Stromal cell of bone marrow (primary cell): ENCODE measurements around the gene BCL2L14.
A peak's percentile ranks its signal among the peaks of the same experiment; 100 is the strongest.

Source experiments
- DNase-seq: peaks from one replicate; pipeline ENCODE4 v3.0.0-alpha.2; 2012; ENCODE audit warnings: low read depth

BCL2L14 gene

DNA sequence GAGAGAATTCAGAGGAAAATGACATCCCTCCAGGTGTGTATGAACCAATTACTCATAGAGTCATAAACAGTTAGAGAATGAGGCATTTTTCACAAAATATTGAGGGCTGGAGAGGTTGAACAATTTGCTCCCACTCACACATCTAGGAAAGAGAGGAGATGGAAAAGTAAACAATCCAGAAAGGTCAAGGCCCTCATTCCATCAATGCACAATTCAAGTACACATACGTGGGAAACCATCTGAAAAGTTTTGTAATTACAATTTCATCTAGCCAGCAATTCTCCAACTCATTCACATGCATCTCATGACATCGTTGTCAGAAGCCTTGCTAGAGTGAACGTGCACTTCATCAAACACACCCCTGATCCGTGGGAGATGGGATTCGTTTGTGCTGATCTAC, 15.7 kb upstream of the BCL2L14 start:
- DNase-seq: no peak

DNA sequence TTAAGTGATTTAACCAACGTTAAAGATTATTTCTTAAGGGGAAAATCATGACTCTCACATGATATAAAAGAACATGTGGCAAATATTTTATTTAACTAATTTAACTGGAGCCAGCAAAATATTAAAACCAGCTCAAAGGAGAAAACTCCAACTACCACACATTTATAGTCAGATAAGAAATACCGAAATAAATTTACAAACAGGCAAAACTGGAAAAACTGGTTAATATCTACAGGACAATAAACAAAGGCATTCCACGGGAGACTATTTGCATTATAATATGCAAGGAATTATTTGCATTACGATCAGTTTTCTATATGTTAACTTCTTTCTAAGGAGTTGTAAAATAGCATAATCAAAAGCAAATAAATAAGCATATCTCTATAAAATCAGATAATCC, 13.8 kb upstream of the BCL2L14 start:
- DNase-seq: no peak

DNA sequence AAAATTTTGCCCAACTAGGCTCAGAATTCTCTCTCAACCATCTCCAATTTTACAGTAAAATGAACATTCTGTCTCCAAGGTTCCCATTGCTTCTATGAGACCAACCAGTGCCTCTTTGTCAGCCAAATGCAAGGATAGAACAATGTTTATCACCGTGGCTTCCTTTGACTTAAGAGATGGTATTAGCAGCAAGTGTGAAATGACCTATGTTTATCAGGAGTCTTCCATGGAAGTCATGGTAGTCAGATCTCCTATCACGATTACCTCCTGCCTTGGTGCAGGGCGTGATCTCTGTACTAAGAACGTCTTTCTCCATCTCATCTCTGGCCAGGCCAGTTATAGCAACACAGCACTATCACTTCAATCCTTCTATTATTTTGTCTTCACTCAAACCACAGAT, 6.1 kb upstream of the BCL2L14 start:
- no peak for DNase-seq

DNA sequence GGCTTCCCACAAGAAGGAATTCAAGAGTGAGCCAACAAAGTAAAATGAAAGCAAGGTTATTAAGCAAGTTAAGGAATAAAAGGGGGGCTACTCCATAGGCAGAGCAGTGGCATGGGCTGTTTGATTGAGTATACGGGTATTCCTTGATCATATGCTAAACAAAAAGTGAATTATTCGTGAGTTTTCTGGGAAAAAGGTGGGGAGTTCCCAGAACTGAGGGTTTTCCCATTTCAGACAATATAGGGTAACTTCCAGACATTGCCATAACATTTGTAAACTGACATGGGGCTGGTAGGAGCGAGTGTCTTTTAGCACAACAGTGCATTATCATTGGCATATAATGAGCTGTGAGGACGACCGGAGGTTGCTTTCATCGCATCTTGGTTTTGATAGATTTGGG, 2.0 kb upstream of the BCL2L14 start:
- DNase-seq: no peak

DNA sequence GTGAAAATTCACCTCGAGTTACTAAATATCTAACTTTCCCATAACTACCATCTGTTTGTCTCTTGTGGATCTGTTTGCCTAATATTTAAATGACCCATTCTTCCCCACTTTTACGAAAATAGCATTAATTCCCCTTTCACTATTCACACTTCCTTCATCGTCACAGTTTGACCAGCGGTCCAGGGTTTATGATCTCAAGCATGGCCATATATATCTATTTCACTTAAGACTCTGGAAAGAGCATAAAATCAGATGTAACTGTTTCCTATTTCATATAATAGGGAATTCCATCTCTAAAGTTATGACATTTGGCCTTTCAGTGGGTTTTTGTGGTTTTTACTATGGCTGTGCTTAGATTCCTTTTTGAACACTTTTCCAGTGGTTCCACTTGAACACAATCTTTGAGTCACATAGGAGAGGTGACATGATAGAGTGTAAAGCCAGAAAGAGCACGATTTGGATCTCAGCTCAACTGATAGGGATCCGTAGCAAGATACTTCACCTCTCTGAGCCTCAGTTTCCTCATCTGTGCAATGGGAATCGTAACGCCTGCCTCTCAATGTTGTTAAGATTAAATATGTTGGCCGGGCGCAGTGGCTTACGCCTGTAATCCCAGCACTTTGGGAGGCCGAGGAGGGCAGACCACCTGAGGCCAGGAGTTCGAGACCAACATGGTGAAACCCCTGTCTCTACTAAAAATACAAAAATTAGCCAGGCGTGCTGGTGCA, 754 bp upstream of the BCL2L14 start:
- no peak for DNase-seq

DNA sequence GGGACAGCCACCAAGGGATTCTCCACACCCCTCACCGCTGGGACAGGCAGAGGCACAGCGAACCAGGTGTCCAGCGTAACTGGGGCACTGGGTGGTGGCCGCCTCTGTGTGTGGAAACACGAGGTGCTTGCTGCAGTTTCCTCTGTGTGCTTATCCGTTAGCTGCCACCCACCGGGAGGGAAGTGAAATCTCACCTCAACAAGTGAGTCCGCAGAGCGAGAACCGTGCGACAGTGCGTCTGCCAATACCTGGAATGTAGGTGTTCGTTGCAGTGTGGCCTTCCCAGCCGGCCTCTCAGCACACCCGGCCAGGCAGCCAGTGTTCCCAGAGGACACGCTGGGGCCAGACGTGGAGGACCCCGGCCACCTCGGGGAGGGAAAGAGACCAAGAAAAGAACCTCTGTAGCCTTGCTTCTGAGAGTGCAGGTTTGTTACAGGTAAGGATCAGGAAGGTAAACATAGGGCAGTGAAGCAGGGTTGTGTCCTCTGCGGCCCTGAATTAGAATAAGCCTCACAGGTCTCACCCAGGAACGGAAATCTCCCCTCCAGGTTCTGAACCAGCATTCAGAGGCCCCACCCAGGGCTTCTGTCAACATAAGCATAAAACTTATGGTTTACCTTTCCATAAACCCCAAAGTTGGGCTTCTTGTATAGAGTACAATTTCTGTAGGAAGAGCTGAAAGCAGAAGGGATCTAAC, 1.5 kb downstream of the BCL2L14 start:
- DNase-seq: no peak

DNA sequence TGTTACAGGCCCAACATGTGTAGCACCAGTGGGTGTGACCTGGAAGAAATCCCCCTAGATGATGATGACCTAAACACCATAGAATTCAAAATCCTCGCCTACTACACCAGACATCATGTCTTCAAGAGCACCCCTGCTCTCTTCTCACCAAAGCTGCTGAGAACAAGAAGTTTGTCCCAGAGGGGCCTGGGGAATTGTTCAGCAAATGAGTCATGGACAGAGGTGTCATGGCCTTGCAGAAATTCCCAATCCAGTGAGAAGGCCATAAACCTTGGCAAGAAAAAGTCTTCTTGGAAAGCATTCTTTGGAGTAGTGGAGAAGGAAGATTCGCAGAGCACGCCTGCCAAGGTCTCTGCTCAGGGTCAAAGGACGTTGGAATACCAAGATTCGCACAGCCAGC, 8.6 kb downstream of the BCL2L14 start:
- DNase-seq: peak; percentile 13

DNA sequence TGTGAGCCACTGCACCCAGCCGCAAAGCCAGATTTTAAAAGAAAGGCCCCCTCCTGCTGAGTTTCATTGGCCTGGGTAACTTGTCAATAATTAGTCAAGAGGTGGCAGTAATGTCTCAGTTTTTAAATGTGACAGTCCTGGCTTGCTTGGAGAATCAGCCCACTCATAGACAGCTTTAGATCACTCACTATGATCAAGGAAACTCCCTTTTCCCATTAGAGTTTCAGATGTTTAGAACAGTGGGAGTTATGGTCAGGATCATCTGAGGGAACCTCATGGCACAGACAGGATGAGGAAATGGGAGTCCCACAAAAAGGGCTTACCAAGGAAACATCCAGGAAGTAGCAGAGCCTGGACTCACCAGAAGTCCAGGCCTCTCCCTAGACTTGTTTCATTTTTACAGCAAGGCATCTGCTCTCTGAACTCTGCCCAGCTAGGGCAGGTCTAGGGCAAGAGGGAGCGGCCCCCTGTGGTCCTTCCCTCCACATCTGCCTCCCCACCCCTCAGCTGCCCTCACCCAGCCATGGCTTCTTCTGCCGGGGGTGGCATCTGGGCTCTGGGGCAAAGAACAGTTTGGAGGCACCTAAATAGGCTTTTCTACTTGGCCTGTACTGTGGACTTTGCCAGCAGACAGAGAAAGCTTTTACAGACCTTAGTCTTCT, 11.2 kb downstream of the BCL2L14 start:
- peak; percentile 39 for DNase-seq

DNA sequence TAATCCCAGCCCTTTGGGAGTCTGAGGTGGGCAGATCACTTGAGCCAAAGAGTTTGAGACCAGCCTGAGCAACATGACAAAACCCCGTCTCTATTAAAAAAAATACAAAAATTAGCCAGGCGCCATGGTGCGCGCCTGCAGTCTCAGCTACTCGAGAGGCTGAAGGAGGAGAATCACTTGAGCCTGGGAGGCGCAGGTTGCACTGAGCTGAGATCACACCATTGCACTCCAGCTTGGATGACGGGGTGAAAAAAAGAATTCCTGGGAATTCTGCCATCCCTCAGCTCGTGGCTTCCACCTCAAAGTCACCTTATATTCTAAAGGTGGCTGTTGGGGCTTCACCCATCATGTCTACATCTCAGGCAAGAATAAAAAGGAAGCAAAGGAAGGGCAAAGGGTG, 12.9 kb downstream of the BCL2L14 start:
- DNase-seq: no peak

DNA sequence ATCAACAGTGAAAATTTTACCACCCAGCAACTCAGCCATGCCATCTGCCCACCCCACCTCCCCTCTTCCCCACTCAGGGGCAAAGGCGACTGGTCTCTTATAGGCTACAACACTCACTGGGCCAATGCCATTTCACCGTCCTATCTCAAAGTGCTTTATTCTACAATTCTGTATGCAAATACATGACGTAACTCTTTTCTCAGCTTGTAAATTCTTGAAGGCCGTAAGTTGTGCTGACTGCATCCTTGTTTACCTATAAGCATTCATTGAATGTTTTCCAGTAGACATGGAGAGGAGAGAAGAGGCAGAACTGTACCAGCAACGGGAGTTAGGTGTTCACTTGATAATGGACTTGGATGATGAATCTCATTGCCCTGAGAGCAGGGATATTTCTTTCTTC, 15.6 kb downstream of the BCL2L14 start:
- DNase-seq: no peak

DNA sequence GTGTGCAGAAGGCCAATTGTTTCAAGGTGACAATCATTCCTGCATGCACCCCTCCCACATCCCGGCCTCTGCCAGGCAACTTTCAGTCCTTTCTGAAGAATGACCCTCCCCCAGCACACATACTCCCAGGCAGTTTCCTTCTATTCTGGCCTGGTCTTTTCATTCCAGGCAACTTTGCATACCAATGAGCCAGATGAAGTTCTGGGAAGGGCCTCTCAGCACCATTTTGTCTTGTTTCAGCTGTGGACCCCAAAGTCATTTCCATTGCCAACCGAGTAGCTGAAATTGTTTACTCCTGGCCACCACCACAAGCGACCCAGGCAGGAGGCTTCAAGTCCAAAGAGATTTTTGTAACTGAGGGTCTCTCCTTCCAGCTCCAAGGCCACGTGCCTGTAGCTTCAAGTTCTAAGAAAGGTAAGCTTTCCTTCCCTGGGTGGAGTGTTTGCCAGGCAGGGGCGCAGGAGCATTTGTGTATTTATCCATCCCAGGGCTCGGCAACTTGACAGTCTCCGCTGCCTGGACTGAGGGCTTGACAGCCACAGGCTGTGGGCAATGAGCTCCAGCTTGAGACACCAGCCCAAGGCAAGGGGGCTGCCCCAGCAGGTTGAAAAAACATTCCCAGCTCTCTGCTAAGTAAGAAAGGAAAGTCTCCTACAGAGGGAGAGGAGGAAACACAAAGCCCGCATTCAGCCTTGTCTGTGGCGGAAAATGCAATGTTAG, 16.4 kb downstream of the BCL2L14 start:
- DNase-seq: no peak

DNA sequence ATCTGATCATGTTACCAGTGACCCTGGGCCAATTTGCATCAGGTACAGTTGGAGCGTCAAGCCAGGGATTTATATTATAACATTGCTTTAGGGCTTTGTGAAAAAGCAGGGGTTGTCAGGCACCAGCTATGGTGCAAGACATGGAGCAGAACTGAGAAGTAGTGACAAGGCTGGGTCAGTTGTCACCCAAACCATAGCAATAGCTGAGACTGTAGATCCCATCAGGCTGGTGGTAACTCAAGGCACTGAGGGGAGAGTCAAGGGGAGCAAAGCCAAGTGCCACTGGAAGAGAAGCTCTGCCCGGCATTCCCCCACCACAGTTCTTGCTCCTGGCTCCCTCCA, 16.9 kb downstream of the BCL2L14 start:
- no peak for DNase-seq

DNA sequence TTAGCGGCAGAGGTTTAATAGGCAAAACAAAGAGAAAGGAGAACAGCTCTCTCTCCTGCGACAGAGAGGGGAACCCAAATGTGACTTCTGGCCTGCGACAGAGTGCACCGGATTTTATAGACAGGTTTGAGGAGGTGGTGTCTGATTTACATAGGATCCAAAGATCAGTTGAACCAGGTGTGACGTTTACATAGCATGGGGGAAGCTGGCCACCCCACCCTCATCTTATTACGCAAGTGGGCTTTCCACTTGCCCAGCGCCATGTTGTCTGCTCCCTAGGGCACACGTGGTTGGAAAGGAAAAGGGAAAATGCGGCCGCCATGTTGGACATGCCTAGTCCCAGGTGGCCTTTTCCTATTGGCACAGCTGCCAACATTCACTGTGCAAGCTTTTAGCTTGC, 17.4 kb downstream of the BCL2L14 start:
- no peak for DNase-seq

DNA sequence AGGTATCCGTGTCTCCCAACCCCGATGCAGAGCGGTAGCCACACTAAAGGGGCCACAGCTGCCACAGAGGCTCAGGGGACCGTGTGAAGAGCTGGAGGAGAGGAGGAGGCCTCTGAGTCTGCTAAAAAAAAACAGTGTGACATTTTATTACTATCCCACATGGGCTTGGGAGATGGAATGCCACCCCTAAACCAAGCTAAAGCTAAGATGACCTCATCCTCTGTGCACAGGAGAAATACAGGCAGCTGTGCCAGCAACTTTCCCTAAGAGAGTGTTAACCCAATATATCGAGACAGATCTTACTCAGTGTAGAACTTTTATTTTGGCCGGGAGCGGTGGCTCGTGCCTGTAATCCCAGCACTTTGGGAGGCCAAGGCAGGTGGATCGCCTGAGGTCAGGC, 18.0 kb downstream of the BCL2L14 start:
- peak; percentile 11 for DNase-seq

DNA sequence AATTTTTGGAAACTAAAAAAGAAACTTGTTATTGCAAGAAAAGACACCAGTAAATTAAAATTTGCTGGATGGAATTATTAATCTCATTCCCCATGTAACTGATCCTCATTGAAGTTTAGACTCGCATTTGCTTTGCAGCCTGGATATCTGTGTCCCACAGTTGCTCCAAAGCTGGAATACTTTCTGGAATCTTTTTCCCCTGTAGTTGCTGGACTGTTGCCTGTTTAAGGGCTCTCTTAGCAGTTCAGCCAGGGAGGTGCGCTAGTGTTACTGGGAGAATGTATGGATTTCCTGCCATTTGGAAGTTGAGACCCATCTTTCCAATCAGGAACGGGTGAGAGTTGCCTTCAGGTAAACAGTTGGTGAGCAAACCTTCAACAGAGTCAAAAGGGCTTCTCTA, 20.3 kb downstream of the BCL2L14 start:
- no peak for DNase-seq

DNA sequence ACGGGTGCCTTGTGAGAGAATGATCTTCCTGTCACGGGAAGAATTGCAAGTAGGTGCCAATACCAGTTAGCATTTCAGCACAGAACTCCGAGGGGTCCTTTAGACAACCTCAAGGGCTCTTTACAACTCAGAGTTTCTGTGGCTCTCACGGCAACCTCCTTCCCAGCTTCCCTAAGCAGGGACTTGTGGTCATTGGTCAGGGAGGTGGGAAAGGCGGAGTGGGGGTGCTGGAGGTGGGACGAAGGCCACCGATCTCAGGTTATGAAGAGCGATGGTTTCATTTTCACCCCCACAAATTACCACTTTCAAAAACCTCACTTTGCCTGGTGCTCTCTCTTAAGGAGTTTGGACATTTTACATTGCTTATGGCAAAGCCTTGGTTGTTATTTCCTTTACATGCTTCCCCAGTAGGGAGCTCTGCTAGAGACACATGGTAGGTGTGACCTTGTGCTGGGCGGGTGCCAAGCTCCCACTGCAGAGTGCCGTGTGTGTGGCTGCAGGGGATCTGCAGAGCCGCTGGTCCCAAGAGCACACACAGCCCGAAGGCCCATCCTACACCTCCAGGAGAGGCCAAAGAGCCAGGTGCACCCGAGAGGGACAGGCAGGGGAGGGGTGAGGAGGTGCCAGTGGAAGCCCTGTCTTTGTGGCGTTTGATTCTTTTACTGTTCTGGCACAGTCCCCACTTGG, 21.4 kb downstream of the BCL2L14 start:
- DNase-seq: no peak

DNA sequence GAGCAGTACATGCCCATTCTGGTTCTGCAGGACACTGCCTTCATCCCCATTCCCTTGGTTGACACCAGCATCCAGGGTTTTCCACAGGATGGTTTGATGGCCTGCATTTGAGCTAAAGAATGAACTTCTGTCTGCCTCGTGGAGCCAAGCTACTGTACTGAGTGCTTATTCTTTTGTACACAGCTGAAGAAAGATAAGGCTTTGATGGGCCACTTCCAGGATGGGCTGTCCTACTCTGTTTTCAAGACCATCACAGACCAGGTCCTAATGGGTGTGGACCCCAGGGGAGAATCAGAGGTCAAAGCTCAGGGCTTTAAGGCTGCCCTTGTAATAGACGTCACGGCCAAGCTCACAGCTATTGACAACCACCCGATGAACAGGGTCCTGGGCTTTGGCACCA, 23.7 kb downstream of the BCL2L14 start:
- DNase-seq: no peak

DNA sequence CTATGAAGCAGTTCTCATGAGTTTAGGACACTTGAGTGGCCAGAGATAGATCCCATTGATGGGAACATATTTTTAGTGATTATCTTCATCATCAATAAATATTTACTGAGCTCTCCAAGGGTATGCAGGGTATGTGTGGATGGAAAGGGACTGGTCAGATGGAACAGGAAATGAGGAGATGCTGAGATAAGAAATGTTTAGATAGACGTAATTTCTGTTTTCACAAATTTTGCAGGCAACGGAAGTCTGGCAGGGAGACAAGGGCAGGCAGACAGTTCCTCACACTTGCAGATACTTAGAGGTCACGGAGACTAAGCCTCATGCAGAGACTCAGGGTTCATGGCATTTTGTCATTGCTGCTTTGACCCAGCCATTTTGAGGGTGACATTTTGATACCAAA, 24.3 kb downstream of the BCL2L14 start:
- no peak for DNase-seq

DNA sequence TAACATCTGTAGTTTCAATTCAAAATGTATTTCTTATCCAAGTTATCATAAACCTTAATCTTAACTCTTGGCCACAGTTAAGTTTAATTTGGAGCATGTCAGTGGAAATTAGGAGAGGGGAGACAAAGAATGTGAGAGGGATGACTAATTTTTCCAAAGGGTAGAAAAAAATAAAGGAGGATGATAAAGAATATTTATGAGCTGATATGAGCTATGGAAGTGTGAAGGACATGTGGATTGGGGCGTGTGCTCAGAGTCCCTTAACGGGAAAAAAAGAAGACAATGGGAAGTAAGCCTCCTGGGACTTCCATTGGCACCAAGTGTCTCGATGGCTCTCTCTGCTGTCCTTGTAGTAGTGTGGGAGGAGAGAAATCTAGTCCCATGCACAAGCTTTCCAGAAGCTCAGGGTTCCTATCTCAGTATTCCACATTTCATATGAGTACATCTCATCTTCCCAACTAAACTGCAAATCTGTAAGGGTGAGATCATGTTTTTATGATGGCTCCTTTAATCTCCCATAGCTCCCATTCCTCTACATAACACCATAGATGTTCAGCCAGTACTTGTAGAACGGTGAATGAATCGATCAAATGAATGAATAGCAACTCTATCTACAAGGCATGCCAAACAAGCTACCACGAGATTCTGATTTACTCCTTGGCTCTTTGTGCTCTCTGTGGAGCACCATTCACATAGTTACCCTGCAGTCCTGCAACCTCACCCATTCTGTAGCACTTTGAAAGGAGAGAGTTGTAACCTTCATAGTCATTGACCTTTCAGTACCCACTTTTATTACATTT, 27.4 kb downstream of the BCL2L14 start:
- no peak for DNase-seq

DNA sequence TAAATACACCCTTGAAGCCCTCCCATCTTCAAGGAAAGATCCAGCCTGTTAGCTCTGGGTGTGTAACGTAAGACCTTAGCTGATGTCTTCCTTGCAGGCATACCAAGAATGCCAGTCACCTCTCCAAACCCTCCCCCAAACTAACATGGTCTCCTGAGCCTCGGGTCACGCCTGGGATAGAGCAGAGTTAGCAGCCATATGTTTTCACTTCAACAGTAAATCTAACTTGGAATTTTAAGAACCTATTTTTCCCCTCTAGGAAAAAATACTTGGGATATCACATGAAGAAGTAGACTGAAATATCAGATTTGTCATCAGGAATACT, 27.9 kb downstream of the BCL2L14 start:
- no peak for DNase-seq

DNA sequence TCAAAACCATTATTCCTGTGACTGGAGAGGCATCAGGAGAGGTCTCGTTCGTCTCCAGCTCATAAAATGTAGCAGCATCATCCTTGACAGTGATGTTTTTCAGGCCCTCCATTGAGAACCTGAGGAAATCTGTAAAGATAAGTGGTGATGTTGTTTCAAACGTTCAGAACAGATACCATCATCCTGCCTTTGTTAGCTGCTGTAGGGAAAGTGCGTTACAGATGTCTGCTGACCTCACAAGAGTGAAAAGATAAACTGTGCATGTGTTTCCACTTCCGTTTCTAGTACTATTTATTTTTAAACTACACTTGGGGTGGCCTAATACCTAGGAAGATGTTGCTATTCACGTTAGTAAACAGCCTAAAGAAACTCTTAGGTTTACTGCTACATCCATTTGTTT, 28.4 kb downstream of the BCL2L14 start:
- DNase-seq: no peak

DNA sequence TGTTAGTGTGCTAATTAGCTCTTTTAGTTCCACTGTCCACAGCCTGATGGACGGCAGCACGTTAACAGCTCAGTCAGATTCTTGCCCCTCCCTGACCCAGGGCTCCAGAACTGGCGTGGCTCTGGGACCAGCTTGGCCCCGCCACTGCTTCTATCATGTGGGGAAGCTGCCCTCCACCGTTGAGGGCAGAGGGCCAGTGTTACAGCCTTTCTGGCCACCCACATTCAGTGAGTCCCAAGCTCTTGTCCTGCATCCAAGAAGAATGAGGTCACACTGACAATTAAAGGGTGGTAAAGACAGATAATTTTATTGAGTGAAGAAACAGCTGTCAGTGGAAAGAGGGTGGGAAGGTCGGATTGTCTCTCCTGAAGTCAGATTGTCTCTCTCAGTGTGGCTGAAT, 36.9 kb downstream of the BCL2L14 start:
- DNase-seq: no peak
